MM.1S (cell line): Measurements from ENCODE around the gene TMEM240.

Source experiments
- DNase-seq: peaks from one replicate; pipeline ENCODE4 v3.0.0-alpha.2; 2015
- H2AFZ ChIP-seq: fragments of 300-600 bp; sonication (generic); 2 replicates; pipeline ENCODE4 v1.6.0; 2016; ENCODE audit warnings: antibody characterized with exemption, low read length
- H3F3A ChIP-seq: fragments of 300-600 bp; sonication (generic); 2 replicates; pipeline ENCODE4 v1.6.1; 2016; ENCODE audit warnings: mild to moderate bottlenecking, antibody characterized with exemption, low read length, moderate library complexity, mixed read lengths; ENCODE audit not compliant: insufficient read depth
- H3K27ac ChIP-seq: fragments of 300-600 bp; sonication (generic); 2 replicates; pipeline ENCODE4 v1.5.1; 2016; ENCODE audit warnings: mild to moderate bottlenecking, low read length
- H3K27me3 ChIP-seq: fragments of 300-600 bp; sonication (generic); replicated peaks from 2 replicates; pipeline ENCODE4 v1.6.0; 2016; ENCODE audit warnings: low read length; ENCODE audit not compliant: insufficient read depth
- H3K36me3 ChIP-seq: fragments of 300-600 bp; sonication (generic); replicated peaks from 2 replicates; pipeline ENCODE4 v1.6.1; 2016; ENCODE audit warnings: mild to moderate bottlenecking, low read length, mixed read lengths; ENCODE audit not compliant: insufficient read depth
- H3K4me1 ChIP-seq: fragments of 300-600 bp; sonication (generic); 2 replicates; pipeline ENCODE4 v1.6.1; 2016; ENCODE audit warnings: low read length, mixed read lengths
- H3K4me2 ChIP-seq: fragments of 300-600 bp; sonication (generic); 2 replicates; pipeline ENCODE4 v1.6.0; 2016; ENCODE audit warnings: low read depth, low read length
- H3K4me3 ChIP-seq: fragments of 300-600 bp; sonication (generic); 2 replicates; pipeline ENCODE4 v1.5.1; 2016; ENCODE audit warnings: low read length, mixed read lengths
- H3K79me2 ChIP-seq: fragments of 300-600 bp; sonication (generic); 2 replicates; pipeline ENCODE4 v1.6.1; 2016; ENCODE audit warnings: mixed run types, low read length, mixed read lengths
- H3K9ac ChIP-seq: fragments of 300-600 bp; sonication (generic); 2 replicates; pipeline ENCODE4 v1.6.1; 2016; ENCODE audit warnings: low read length, mixed read lengths
- H3K9me2 ChIP-seq: fragments of 300-600 bp; sonication (generic); replicated peaks from 2 replicates; pipeline ENCODE4 v1.6.1; 2016; ENCODE audit warnings: mild to moderate bottlenecking, low read length, mixed read lengths; ENCODE audit not compliant: insufficient read depth
- H3K9me3 ChIP-seq: fragments of 300-600 bp; sonication (generic); replicated peaks from 2 replicates; pipeline ENCODE4 v1.6.1; 2016; ENCODE audit warnings: mild to moderate bottlenecking, low read length, mixed read lengths; ENCODE audit not compliant: insufficient read depth
- H4K20me1 ChIP-seq: fragments of 300-600 bp; sonication (generic); 2 replicates; pipeline ENCODE4 v1.6.1; 2016; ENCODE audit warnings: mild to moderate bottlenecking, low read length, moderate library complexity, mixed read lengths; ENCODE audit not compliant: insufficient read depth
- CTCF ChIP-seq: fragments of 300-600 bp; sonication (generic); IDR thresholded peaks from 2 replicates; pipeline ENCODE4 v1.5.1; 2016; ENCODE audit warnings: antibody characterized with exemption, low read length, mixed read lengths
- EZH2 ChIP-seq: fragments of 300-600 bp; sonication (generic); optimal IDR thresholded peaks from 2 replicates; pipeline ENCODE3; 2017; ENCODE audit warnings: low read depth, mild to moderate bottlenecking, antibody characterized with exemption, low read length, mixed read lengths
- EZH2phosphoT487 ChIP-seq: fragments of 300-600 bp; sonication (generic); IDR thresholded peaks from 2 replicates; pipeline ENCODE4 v1.6.1; 2018; ENCODE audit warnings: antibody characterized with exemption, low read length

TMEM240 gene

GRCh38 chr1:1567152-1567875 is 26.9 kb upstream of the TMEM240 start:
- no peak overlapping the region for H2AFZ ChIP-seq
- H4K20me1 ChIP-seq = peaks cover 24% of the 10 kb centered on the region
- H3K27ac ChIP-seq = no peak overlapping the region
- no peaks in the 10 kb centered on the region for H3K9me3 ChIP-seq
- H3K36me3 ChIP-seq = peaks cover 9% of the 10 kb centered on the region; the same call in 1 of the 2 replicates
- H3K4me1 ChIP-seq = no peaks in the 10 kb centered on the region
- no peak overlapping the region for H3K9ac ChIP-seq
- no peaks in the 10 kb centered on the region for H3K9me2 ChIP-seq
- H3K27me3 ChIP-seq = no peaks in the 10 kb centered on the region
- no peak for TF ChIP-seq EZH2phosphoT487
- TF ChIP-seq CTCF = no peak
- TF ChIP-seq EZH2 = no peak
- H3K4me3 ChIP-seq = no peak overlapping the region
- H3F3A ChIP-seq = no peaks in the 10 kb centered on the region
- no peak for DNase-seq
- H3K79me2 ChIP-seq = peaks cover 97% of the 10 kb centered on the region
- no peak overlapping the region for H3K4me2 ChIP-seq

GRCh38 chr1:1565340-1565739 is 24.9 kb upstream of the TMEM240 start:
- no peaks in the 10 kb centered on the region for H3K27me3 ChIP-seq
- no peak overlapping the region for H2AFZ ChIP-seq
- H3K9me2 ChIP-seq = no peaks in the 10 kb centered on the region
- TF ChIP-seq CTCF (no peak), EZH2phosphoT487 (no peak), EZH2 (no peak)
- H3K9ac ChIP-seq = no peak overlapping the region
- no peaks in the 10 kb centered on the region for H3K9me3 ChIP-seq
- no peak for DNase-seq
- no peak overlapping the region for H3K27ac ChIP-seq
- H3K36me3 ChIP-seq = peaks cover 9% of the 10 kb centered on the region; the same call in 1 of the 2 replicates
- no peaks in the 10 kb centered on the region; the same call in 1 of the 2 replicates for H3F3A ChIP-seq
- H3K4me2 ChIP-seq = no peak overlapping the region
- H3K4me1 ChIP-seq = no peaks in the 10 kb centered on the region
- no peak overlapping the region for H3K4me3 ChIP-seq
- peaks cover 86% of the 10 kb centered on the region for H3K79me2 ChIP-seq
- peaks cover 24% of the 10 kb centered on the region for H4K20me1 ChIP-seq

GRCh38 chr1:1564268-1564667 is 23.8 kb upstream of the TMEM240 start:
- no peaks in the 10 kb centered on the region for H3K9me3 ChIP-seq
- no peak overlapping the region for H3K27ac ChIP-seq
- H4K20me1 ChIP-seq = peaks cover 24% of the 10 kb centered on the region
- H3K4me2 ChIP-seq = no peak overlapping the region
- H3K9me2 ChIP-seq = no peaks in the 10 kb centered on the region
- H3K9ac ChIP-seq = no peak overlapping the region
- H3K79me2 ChIP-seq = peaks cover 75% of the 10 kb centered on the region
- H2AFZ ChIP-seq = no peak overlapping the region
- peaks cover 9% of the 10 kb centered on the region; the same call in 1 of the 2 replicates for H3K36me3 ChIP-seq
- H3F3A ChIP-seq = no peaks in the 10 kb centered on the region; the same call in 1 of the 2 replicates
- no peak overlapping the region for H3K4me3 ChIP-seq
- no peaks in the 10 kb centered on the region for H3K4me1 ChIP-seq
- TF ChIP-seq EZH2phosphoT487 (no peak), CTCF (no peak), EZH2 (no peak)
- no peak for DNase-seq
- no peaks in the 10 kb centered on the region for H3K27me3 ChIP-seq
